HG02678 (cell line): ENCODE measurements around the gene GOLGA6A.

Experiments used
- ATAC-seq: cut with Tn5 transposase; IDR thresholded peaks from one replicate; pipeline ENCODE4 v1.9.1; 2021; ENCODE audit warnings: mild to moderate bottlenecking, moderate library complexity; ENCODE audit not compliant: unreplicated experiment

GOLGA6A gene

DNA sequence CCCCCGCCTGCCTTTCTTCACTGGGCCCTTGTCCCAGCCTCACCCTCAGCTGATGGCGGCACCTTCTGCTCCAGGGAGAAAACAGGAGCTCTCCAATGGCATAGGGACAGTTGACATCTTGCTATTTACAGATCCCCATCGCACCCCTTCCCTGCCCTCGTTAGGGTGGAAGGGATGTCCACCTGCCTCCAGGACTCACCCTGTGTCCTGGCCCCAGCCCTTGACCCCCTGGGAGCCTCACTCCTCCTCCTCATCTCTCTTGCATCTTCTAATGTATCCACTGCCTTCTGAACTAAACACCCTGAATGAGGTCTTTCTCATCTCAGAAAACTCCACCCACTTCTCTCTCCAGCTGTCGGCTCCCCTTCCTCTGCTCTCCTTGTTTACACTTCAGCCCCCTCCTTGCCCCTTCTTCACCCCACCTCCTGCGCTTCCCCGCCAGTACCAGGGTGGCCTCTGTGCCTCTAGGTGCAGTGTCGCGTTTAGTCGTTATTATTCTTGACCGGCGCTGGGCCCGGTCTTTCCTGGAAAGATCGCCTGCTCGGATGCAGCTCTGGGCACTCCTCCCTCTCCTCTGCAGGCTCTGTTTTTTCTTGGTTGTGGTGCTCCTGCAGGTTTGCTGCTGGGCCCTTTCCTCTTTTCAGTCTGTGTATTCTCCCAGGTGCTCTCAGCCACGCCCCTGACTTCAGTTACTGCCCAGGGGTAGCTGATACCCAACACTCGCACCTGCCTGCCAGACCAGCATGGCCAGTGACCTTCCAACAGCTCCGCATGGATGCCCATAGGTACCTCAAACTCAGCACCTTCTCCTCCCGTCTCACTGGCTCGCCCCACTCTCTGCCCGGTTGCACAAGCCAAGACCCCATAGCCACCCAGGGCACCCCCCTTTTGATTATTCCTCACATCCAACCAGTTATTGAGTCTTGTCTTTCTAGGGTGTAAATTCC is 44.9 kb downstream of the GOLGA6A start:
- no peak for ATAC-seq

DNA sequence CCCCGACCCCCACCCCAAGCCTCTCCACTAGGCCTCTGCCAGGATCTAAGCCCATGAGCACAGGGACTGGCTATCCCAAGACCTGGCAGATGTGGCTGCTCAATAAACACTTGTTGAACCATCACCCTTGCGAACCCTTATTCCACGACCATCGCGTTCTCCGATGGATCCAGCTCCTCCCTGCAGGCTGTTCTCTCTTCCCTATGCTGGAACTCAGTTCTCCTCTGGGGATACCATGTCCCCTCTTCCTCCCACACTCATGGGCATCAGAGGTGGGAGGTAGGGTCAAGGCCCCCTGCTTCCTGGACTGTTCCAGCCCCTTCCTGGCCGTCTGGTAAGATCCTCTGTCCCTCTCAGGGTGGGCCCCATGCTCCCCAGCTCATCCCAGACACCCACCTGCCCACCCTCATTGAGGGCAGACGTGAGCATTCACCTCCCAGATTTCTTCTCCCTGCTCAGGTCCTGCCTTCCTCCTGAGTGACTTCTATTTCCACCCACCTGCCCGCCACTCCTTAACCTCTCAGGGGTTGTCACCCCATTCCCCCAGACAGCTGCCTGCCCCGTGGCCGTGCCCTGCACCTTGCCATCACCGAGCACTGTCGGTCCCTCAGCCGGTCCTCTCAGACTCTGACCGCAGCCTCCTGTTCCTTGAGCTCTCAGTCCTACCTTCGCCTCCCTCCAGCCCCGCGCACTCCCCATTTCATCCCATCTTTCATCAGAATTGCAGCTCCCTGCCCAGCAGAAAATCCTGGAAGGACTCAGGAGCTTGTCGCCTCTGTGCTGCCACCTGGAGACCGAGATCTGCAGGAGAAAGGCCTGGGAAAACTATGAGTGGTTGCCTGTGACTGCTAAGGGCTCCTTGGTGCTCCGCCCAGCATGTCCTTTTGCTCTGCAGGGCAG is 45.8 kb downstream of the GOLGA6A start:
- no peak for ATAC-seq

DNA sequence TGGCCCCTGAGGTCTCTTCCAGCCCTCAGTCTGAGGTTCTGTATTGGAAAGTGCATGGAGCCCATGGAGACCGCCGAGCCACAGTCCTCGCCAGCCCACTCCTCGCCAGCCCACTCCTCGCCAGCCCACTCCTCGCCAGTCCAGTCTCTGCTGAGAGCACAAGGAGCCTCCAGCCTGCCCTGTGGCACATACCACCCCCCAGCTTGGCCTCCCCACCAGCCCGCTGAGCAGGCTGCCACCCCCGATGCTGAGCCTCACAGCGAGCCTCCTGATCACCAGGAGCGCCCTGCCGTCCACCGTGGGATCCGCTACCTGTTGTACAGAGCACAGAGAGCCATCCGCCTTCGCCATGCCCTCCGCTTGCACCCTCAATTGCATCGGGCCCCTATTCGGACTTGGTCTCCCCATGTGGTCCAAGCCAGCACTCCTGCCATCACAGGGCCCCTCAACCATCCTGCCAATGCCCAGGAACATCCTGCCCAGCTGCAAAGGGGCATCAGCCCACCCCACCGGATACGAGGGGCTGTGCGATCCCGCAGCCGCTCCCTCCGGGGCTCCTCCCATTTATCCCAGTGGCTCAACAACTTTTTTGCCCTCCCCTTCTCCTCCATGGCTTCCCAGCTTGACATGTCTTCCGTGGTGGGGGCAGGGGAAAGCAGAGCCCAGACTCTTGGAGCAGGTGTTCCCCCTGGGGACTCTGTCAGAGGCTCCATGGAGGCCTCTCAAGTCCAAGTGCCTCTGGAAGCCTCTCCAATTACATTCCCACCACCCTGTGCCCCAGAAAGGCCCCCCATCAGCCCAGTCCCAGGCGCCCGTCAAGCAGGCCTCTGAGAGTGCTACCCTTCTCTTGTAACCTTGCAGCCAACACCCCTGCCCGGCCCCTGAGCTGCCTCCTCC is 47.0 kb downstream of the GOLGA6A start:
- no peak for ATAC-seq

DNA sequence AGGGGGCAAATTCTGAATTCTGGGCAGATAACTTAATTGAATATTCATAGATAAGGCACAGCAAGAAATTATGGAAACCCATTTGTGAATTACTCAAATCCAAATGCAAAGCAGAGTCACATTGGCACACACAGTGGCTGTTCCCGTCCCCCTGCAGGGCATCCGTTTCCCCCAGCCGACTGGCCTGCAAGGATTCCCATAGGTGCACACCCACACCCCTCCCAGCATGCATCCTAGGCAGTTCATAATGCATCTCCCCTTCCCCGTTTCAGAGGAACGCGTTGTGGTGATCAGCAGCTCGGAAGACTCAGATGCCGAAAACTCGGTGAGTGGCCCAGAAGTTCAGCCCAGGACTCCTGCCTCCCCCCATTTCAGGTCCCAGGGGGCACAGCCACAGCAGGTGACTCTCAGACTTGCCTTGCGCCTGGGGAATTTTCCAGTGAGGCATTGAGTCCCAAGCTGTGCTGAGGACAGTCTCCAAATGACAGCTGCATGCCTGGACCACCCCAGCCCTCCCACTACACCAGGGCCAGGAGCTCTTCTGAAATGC is 48.1 kb downstream of the GOLGA6A start:
- ATAC-seq: no peak

DNA sequence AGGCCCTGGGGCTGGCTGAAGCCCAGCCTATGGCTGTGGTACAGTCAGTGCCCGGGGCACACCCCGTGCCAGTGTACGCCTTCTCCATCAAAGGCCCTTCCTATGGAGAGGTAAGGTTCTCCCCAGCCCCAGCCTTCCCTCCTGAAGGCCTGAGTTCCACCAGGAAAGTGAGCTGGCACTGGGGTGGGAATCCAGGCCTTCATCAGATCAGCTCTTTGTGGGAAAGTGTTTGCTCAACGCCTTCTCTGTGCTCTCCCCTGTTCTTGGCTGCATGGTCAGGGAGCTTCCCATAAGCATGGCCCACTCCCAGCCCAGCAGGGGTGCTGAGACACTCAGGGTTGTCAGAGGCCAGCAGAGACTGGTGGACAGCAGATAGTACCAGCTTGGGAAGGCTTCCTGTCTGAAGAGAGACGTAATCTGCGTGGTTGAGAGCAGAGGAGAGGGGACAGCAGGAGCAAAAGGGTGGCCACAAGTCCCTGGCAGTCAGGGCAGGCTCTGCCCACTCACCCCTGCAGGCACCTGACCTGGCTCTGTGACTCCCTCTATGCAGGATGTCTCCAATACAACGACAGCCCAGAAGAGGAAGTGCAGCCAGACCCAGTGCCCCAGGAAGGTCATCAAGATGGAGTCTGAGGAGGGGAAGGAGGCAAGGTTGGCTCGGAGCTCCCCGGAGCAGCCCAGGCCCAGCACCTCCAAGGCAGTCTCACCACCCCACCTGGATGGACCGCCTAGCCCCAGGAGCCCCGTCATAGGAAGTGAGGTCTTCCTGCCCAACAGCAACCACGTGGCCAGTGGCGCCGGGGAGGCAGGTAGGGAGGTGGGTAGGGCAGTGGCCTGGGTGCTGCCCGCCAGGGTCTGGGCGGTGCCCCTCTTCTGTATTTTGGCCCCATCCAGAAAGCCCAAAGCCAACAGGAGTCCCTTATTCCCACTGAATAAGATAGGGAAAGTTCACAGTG is 49.5 kb downstream of the GOLGA6A start:
- ATAC-seq: no peak

DNA sequence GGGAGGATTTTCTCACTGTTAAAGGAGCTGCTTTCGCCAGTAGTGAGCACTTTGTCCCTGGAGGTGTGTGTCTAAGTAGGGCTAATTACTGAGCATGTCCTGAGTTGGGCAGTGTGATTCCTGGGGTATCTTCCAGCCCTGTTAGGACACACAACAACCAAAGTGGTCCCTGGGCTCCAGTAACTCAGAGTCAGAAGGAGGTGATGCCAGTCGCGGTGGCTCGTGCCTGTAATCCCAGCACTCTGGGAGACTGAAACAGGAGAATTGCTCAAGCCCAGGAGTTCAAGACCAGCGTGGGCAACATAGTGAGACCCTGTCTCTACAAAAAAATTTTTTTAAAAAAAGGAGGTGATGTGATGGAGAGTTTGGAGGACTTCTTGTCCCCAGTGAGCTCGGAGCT is 50.3 kb downstream of the GOLGA6A start:
- no peak for ATAC-seq

DNA sequence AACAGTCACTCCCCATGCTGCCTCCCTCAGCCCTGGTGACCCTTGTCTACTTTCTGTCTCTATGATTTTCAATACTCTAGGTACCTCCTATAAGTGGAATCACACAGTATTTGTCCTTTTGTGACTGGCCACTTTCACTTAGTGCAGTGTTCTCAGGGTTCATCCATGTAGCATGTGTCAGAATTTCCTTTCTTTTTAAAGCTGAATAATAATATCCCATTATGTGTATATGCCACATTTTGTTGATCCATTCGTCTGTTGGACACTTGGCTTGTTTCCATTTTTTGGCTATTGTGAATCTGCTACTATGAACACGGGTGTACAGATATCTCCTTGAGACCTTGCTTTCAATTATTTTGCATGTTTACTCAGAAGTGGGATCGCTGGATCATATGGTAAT is 53.7 kb downstream of the GOLGA6A start:
- no peak for ATAC-seq

DNA sequence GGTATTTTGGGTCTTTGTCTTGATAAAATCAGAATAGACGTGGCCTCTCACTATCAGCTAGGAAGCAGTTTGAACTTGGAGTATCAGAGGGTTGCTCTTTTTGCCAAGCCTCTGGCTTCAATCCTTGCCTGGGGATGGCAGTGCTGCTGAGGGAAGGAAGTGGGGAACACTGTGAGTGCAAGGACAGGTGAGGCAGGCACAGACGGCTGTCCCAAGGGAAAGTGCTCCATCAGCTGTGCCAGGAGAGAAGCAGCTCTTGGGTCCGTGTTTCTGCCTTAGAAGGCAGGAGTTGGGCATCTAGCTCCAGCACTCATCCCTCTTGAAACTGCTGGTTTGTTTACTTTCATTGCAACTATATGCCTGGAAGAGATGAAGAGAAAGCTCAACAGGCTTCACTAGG is 54.7 kb downstream of the GOLGA6A start:
- no peak for ATAC-seq

DNA sequence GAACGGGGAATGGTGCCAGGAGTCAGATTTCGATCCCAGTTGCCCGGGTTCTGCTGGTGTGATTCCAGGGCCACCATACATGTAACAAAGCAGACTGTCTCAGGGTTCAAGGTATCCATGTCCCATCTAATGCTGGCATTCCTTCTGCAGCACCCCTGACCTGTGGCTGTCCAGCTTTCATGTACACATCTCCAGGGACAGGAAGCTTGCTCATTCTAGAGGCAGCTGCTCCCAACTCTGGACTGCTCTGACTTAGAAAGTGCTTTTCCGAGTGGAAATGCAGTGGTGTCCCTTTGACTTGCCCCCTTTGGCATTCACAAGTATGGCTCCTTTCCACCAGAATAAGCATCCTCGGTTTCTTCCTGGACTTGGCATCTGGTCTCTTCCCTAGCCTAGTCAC is 56.9 kb downstream of the GOLGA6A start:
- no peak for ATAC-seq

DNA sequence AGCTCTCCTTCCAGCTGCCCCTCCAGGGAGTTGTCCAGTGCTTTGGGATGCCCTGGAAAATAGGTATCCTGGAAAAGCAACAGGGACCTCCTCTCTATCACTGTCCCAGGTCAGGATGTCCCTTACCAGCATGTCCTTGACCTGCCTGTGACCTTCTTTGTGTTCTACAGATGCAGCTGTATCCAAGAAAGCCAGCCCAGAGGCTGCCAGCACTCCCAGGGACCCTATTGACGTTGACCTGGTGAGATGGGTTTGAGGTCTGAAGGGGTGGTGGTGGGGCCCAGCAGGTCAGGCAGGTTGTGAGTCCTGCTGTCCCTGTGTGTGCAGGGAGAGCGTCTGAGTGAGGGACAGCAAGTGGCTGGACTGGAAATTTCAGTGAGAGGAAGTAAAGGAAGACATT is 57.7 kb downstream of the GOLGA6A start:
- ATAC-seq: no peak

DNA sequence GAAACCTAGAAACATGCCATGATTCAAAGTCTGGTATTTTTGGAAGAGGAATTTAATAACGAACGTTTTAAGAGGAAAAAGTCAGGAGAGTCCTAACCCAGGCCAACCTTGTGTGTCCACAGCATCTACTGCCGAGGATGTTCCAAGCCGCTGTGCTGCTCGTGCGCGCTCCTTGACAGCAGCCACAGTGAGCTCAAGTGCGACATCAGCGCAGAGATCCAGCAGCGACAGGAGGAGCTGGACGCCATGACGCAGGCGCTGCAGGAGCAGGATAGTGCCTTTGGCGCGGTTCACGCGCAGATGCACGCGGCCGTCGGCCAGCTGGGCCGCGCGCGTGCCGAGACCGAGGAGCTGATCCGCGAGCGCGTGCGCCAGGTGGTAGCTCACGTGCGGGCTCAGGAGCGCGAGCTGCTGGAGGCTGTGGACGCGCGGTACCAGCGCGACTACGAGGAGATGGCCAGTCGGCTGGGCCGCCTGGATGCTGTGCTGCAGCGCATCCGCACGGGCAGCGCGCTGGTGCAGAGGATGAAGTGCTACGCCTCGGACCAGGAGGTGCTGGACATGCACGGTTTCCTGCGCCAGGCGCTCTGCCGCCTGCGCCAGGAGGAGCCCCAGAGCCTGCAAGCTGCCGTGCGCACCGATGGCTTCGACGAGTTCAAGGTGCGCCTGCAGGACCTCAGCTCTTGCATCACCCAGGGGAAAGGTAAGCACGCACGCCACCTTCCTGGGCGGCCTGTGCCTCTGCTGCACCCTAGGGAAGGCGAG is 59.5 kb downstream of the GOLGA6A start:
- ATAC-seq: no peak
